T-cell (primary cell): ENCODE measurements around the gene ABCC3. TPM values are rescaled to one million over a fixed set of nuclear protein-coding genes. Genes with fewer than 3 reads are reported as not detected.

Experiments used
- ATAC-seq, 4 experiments: fragments of 200-7000 bp in 3 of 4; fragments of 150-1000 bp in 1 of 4; cut with Tn5 transposase; replicated peaks in 1 of 4; 1 replicate in 3 of 4; 2 replicates in 1 of 4; pipeline ENCODE4 v1.10.0; 2021; ENCODE audit warnings: moderate library complexity in 3 of 4, mild to moderate bottlenecking in 2 of 4, moderate number of reproducible peaks in 1 of 4
- CTCF ChIA-PET, 2 donors: fragments of 300-600 bp; sonication (Branson Sonifier 250); formaldehyde crosslinking; loops; one replicate each; lab custom pipeline; 2022; ENCODE audit warnings: antibody characterized with exemption in 2 of 2; lab: Charles Lee
- POLR2A ChIA-PET, 2 donors: fragments of 300-600 bp; sonication (Branson Sonifier 250); formaldehyde crosslinking; loops; one replicate each; lab custom pipeline; 2022; ENCODE audit warnings: antibody characterized with exemption in 2 of 2; lab: Charles Lee
- DNase-seq, 35 experiments: peaks; one replicate each; pipeline versions ENCODE4 v3.0.0 to v3.0.0-alpha.2; 2013 to 2023
- H3K27ac ChIP-seq: one replicate; pipeline ENCODE4 v1.5.1; 2013; ENCODE audit warnings: low read length
- H3K27me3 ChIP-seq, 2 experiments: replicated peaks in 1 of 2; 1 replicate in 1 of 2; 2 replicates in 1 of 2; pipeline versions ENCODE4 v1.6.1 to v1.7.0; 2013; ENCODE audit warnings: low read length in 1 of 2, mixed read lengths in 1 of 2; ENCODE audit not compliant: control insufficient read depth in 2 of 2, insufficient read depth in 2 of 2; ENCODE audit errors: extremely low read depth in 1 of 2
- H3K36me3 ChIP-seq, 2 donors: 1 replicate in 1 of 2; 2 replicates in 1 of 2; pipeline versions ENCODE4 v1.6.1 to v1.7.0; 2013; ENCODE audit warnings: low read length in 1 of 2; ENCODE audit not compliant: control insufficient read depth in 2 of 2, insufficient read depth in 1 of 2; ENCODE audit errors: extremely low read depth in 1 of 2
- H3K4me1 ChIP-seq, 2 experiments: 1 replicate in 1 of 2; 2 replicates in 1 of 2; pipeline versions ENCODE4 v1.6.1 to v1.7.0; 2013; ENCODE audit warnings: low read length in 2 of 2, mixed read lengths in 1 of 2; ENCODE audit not compliant: insufficient read depth in 2 of 2, control insufficient read depth in 1 of 2; ENCODE audit errors: extremely low read depth in 1 of 2
- H3K4me3 ChIP-seq, 2 donors: 1 replicate in 1 of 2; 2 replicates in 1 of 2; pipeline versions ENCODE4 v1.5.1 to v1.7.0; 2013; ENCODE audit warnings: mild to moderate bottlenecking in 2 of 2, low read length in 1 of 2, moderate library complexity in 1 of 2; ENCODE audit not compliant: control insufficient read depth in 1 of 2; ENCODE audit errors: extremely low read depth in 1 of 2
- H3K9me3 ChIP-seq: 2 replicates; pipeline ENCODE4 v1.7.0; 2013
- H3K27ac Mint-ChIP-seq, 2 donors: one replicate each; pipeline ENCODE4 v1.8.0; 2020 to 2021; ENCODE audit warnings: mild to moderate bottlenecking in 2 of 2, mixed read lengths in 2 of 2
- H3K27me3 Mint-ChIP-seq, 2 donors: one replicate each; pipeline ENCODE4 v1.8.0; 2021 to 2022; ENCODE audit warnings: mixed read lengths in 2 of 2
- H3K36me3 Mint-ChIP-seq: one replicate; pipeline ENCODE4 v1.8.0; 2021; ENCODE audit warnings: mixed read lengths
- H3K4me1 Mint-ChIP-seq, 3 donors: one replicate each; pipeline ENCODE4 v1.8.0; 2020 to 2022; ENCODE audit warnings: mixed read lengths in 3 of 3, mild to moderate bottlenecking in 1 of 3
- H3K4me3 Mint-ChIP-seq, 3 donors: one replicate each; pipeline ENCODE4 v1.8.0; 2020 to 2022; ENCODE audit warnings: mild to moderate bottlenecking in 3 of 3, mixed read lengths in 3 of 3, moderate library complexity in 3 of 3
- H3K9me3 Mint-ChIP-seq, 3 donors: one replicate each; pipeline ENCODE4 v1.8.0; 2020 to 2022; ENCODE audit warnings: mixed read lengths in 3 of 3
- WGBS: methylation state at CpG from one replicate; pipeline ENCODE4 v1.1.5; 2013; ENCODE audit warnings: missing lambda C conversion rate; ENCODE audit not compliant: insufficient coverage; 5-methylcytosine and 5-hydroxymethylcytosine counted together
- total RNA-seq, 35 experiments: library from RNA in 6 of 35; stranded (reverse) in 6 of 35; fragments of 120-200 nt in 1 of 35; gene quantifications; one replicate each; pipeline versions ENCODE4 v1.2.1 to v1.2.4 and lab custom pipeline; 2013 to 2026

ABCC3 gene
- total RNA-seq, 5 donors from 2014 or later (not counting 1 experiment from before 2014, with no cell fraction given), result 0.75 to 2.2 (median 1.5) TPM; not detected in 1

DNA sequence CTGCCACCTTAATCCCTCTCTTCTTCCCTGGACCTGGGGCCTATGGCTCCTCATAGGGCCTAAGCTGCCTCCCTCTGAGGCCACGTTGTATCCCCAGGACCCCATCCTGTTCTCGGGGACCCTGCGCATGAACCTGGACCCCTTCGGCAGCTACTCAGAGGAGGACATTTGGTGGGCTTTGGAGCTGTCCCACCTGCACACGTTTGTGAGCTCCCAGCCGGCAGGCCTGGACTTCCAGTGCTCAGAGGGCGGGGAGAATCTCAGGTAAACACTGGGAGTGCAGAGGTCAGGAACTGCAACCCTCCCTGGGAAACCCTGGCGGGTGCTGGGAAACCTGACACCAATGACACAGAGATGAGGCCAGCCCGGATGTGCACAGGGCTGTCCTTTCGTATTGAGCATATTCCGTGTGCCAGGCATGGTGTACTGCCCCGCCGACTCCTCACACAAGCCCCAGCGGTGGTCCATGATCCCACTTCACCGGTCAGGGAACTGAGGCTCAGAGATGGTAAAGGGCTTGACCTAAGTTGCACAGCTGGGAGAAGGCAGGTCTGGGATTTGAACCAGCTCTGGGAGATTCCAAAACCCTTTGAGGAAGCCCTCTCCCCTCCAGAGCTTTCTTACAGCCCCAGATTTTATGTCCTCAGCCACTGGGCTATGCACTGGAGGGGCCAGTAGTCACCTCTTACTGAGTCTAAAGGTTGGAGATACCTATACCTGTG, 50.1 kb downstream of the ABCC3 start:
- Histone ChIP-seq H3K27ac (no peak overlapping the region), H3K36me3 (no peaks in the 10 kb centered on the region), H3K27me3 (peaks cover 0 to 9% of the 10 kb centered on the region in 2 experiments), H3K9me3 (no peaks in the 10 kb centered on the region), H3K4me1 (no peaks in the 10 kb centered on the region), H3K4me3 (no peak overlapping the region)
- peaks cover 14 to 19% of the 10 kb centered on the region in 2 donors for H3K27me3 Mint-ChIP-seq
- H3K4me3 Mint-ChIP-seq, result no peak overlapping the region
- H3K27ac Mint-ChIP-seq, result no peak overlapping the region
- ChIA-PET CTCF (no interaction called here), POLR2A (no interaction called here)
- H3K36me3 Mint-ChIP-seq, result no peaks in the 10 kb centered on the region
- ATAC-seq (no peak), DNase-seq (no peak)
- no peaks in the 10 kb centered on the region for H3K9me3 Mint-ChIP-seq
- 93% methylated on average over 13 of the region's 15 CpGs for WGBS
- peaks cover 4 to 18% (median 5%) of the 10 kb centered on the region in 3 donors for H3K4me1 Mint-ChIP-seq

DNA sequence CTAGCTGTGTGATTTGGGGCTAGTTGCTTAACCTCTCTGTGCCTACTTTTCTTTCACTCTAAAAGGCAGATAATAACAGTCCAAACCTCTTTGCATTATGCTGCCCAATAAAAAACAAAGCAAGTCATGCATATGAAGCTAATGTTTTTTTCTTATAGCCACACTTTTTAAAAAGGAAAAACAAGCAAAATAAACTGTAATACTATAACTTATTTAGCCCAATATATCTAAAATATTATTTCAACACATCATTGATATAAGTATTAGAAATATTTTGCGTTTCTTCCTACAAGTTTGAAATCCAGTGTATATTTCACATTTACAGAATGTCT, 50.6 kb downstream of the ABCC3 start:
- H3K27ac ChIP-seq, result no peak overlapping the region
- DNase-seq (no peak), ATAC-seq (no peak)
- Mint-ChIP-seq H3K27ac (no peak overlapping the region), H3K27me3 (peaks cover 12 to 13% of the 10 kb centered on the region in 2 donors), H3K9me3 (no peaks in the 10 kb centered on the region), H3K4me3 (no peak overlapping the region), H3K36me3 (no peaks in the 10 kb centered on the region), H3K4me1 (peaks cover 4 to 18% (median 5%) of the 10 kb centered on the region in 3 donors)
- CTCF ChIA-PET, result no interaction called here
- POLR2A ChIA-PET, result no interaction called here
- H3K4me1 ChIP-seq, result no peaks in the 10 kb centered on the region
- no CpG with 5 or more reads among the region's 1 CpG for WGBS
- H3K9me3 ChIP-seq, result no peaks in the 10 kb centered on the region
- no peaks in the 10 kb centered on the region for H3K36me3 ChIP-seq
- H3K4me3 ChIP-seq, result no peak overlapping the region
- H3K27me3 ChIP-seq, result peaks cover 0 to 4% of the 10 kb centered on the region in 2 experiments

DNA sequence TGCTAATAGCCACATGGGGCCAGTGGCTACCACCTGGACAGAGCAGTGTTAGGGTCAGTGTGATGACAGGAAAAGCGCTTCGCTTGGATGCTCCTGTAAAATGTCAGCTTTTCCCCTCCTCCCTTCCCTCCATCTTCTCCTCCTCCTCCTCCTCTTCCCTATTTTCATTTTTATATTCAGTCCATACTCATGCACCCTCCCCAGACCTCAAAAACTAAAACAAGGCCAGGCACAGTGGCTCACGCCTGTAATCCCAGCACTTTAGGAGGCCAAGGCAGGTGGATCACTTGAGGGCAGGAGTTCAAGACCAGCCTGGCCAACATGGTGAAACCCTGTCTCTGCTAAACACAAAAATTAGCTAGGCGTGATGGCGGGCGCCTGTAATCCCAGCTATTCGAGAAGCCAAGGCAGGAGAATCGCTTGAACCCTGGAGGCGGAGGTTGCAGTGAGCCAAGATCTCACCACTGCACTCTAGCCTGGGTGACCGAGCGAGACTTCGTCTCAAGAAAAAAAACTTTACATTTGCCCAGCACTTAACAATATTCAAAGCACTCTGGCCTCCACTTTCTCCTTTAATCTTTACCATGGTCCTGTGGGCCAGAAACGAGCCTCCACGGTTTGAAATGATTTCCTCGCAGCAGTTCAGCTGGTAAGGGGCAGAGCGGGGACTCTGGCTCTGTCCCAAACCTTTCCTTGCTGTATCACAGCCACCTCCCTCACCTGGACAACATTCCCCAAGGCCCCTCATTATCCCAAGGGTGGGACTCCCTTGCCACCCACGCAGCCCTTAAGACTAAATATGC, 51.2 kb downstream of the ABCC3 start:
- H3K4me1 Mint-ChIP-seq, result peaks cover 4 to 18% (median 5%) of the 10 kb centered on the region in 3 donors
- H3K36me3 Mint-ChIP-seq, result no peaks in the 10 kb centered on the region
- POLR2A ChIA-PET, result no interaction called here
- H3K27me3 ChIP-seq, result no peaks in the 10 kb centered on the region
- no peak overlapping the region for H3K27ac ChIP-seq
- H3K27me3 Mint-ChIP-seq, result peaks cover 10 to 12% of the 10 kb centered on the region in 2 donors
- no peaks in the 10 kb centered on the region for H3K4me1 ChIP-seq
- no peaks in the 10 kb centered on the region for H3K9me3 Mint-ChIP-seq
- H3K4me3 ChIP-seq, result no peak overlapping the region
- H3K4me3 Mint-ChIP-seq, result no peak overlapping the region
- H3K27ac Mint-ChIP-seq, result no peak overlapping the region
- ATAC-seq, result no peak
- DNase-seq, result no peak
- 82% methylated on average over 14 of the region's 17 CpGs for WGBS
- no peaks in the 10 kb centered on the region for H3K36me3 ChIP-seq
- no peaks in the 10 kb centered on the region for H3K9me3 ChIP-seq
- CTCF ChIA-PET, result no interaction called here

DNA sequence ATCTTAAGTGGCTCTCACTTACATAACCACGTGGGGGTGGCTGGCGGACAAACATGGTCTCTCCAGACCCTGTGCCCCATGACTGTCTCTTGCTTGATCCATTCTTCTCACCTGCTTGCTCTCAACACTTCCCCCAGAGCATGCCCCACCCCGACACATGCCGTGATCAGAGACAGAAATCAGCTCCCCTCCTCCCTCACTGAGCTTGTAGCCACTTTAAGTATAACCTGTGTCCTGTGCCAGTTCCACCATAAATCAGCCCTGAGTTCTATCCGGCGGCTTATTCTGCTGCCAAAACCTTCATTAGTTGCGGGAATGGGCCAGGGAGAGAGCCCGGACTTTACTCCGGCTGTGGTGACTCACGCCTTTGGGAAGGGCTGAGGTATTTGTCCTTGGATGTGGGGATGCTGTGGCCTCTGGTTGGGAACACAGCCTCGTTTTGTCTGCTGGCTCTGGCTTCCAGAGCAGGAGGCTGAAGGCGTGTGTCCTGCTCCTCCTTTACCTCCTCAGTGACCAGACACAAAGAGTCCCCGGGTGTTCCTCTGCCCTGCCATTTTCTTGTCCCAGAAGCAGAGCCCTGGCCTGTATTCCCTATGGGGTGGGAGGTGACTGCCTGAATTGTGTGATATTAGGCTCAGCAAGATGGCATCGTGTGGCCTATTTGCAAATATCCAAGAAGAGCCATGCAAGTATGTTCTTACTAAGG, 52.0 kb downstream of the ABCC3 start:
- Mint-ChIP-seq H3K4me3 (no peak overlapping the region), H3K36me3 (no peaks in the 10 kb centered on the region), H3K27me3 (peaks cover 3 to 6% of the 10 kb centered on the region in 2 donors), H3K9me3 (no peaks in the 10 kb centered on the region), H3K4me1 (peaks cover 0 to 10% (median 0%) of the 10 kb centered on the region in 3 donors), H3K27ac (no peak overlapping the region)
- Histone ChIP-seq H3K4me3 (no peak overlapping the region), H3K27me3 (no peaks in the 10 kb centered on the region), H3K36me3 (no peaks in the 10 kb centered on the region), H3K4me1 (no peaks in the 10 kb centered on the region), H3K9me3 (no peaks in the 10 kb centered on the region), H3K27ac (no peak overlapping the region)
- ChIA-PET CTCF (no interaction called here), POLR2A (no interaction called here)
- 89% methylated on average over 10 of the region's 14 CpGs for WGBS
- no peak for DNase-seq
- no peak for ATAC-seq

DNA sequence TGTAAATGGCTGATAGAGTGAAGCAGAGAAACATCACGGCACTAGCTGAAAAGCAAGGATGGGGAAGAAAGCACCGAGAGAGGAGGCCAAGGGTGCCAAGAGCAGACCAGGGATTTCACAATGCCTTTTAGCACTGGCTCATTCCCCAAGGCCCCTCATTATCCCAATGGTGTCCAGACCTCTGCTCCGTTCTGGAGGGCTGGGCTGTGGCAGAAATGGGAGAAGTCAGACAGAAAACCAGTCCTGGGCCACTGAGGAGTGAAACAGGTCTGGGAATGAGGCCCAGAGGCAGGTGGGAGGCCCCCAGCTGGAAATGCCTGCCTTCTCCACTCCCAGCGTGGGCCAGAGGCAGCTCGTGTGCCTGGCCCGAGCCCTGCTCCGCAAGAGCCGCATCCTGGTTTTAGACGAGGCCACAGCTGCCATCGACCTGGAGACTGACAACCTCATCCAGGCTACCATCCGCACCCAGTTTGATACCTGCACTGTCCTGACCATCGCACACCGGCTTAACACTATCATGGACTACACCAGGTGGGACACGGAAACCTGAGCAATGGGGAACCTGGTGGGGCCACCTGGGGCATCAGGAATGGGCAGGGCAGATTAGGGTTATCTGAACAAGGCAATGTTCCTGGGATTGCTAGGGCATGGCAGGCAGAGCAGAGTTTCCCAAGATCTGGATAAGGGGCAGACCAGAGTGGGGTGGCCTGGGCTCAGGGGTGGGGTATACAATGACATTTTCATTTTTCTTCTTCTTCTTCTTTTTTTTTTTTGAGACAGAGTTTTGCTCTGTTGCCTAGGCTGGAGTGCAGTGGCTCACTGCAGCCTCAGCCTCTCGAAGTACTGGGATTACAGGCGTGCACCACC, 52.8 kb downstream of the ABCC3 start:
- Mint-ChIP-seq H3K4me1 (peaks cover 0 to 2% (median 0%) of the 10 kb centered on the region in 3 donors), H3K27me3 (peaks cover 2 to 5% of the 10 kb centered on the region in 2 donors), H3K9me3 (no peaks in the 10 kb centered on the region), H3K27ac (no peak overlapping the region), H3K36me3 (peaks cover 3% of the 10 kb centered on the region), H3K4me3 (no peak overlapping the region)
- DNase-seq (no peak), ATAC-seq (no peak)
- no peak overlapping the region for H3K4me3 ChIP-seq
- CTCF ChIA-PET, result no interaction called here
- WGBS, result 88% methylated on average over 12 of the region's 16 CpGs
- POLR2A ChIA-PET, result no interaction called here
- H3K27ac ChIP-seq, result no peak overlapping the region
- peaks cover 0 to 2% of the 10 kb centered on the region in 2 donors for H3K36me3 ChIP-seq
- no peaks in the 10 kb centered on the region for H3K9me3 ChIP-seq
- H3K27me3 ChIP-seq, result no peaks in the 10 kb centered on the region
- H3K4me1 ChIP-seq, result no peaks in the 10 kb centered on the region

DNA sequence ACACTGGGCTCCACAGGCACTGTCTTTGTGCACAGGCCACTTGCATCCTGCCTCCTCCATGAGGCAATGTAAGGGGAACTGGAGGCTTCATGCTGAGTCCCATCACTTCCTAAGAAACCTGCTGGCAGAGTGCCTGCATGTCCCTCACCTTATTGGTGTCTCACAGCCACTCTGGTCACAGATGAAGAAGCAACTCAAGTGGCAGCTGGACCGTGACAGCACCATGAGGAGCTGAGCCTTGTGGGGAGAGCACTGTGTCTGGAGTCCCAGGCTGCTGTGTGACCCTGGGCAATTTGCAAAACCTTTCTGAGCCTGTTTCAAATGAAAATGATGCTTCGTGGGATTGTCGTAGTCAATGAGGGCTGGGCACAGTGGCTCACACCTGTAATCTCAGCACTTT, 53.6 kb downstream of the ABCC3 start:
- ChIA-PET POLR2A (no interaction called here), CTCF (no interaction called here)
- peaks cover 9% of the 10 kb centered on the region for H3K36me3 Mint-ChIP-seq
- no peak overlapping the region for H3K4me3 Mint-ChIP-seq
- DNase-seq (no peak), ATAC-seq (no peak)
- Histone ChIP-seq H3K4me3 (no peak overlapping the region), H3K9me3 (no peaks in the 10 kb centered on the region), H3K4me1 (no peaks in the 10 kb centered on the region), H3K27me3 (no peaks in the 10 kb centered on the region), H3K36me3 (peaks cover 0 to 11% of the 10 kb centered on the region in 2 donors), H3K27ac (no peak overlapping the region)
- H3K4me1 Mint-ChIP-seq, result no peaks in the 10 kb centered on the region
- no peaks in the 10 kb centered on the region for H3K9me3 Mint-ChIP-seq
- 93% methylated on average over 3 of the region's 3 CpGs for WGBS
- peaks cover 2 to 5% of the 10 kb centered on the region in 2 donors for H3K27me3 Mint-ChIP-seq
- no peak overlapping the region for H3K27ac Mint-ChIP-seq
